Subcutaneous abdominal adipose tissue (tissue), 5 donors: Measurements from ENCODE around the gene MYOM1.

Experiments used
- H3K27ac ChIP-seq: one replicate; pipeline ENCODE4 v1.7.0; 2013; ENCODE audit warnings: low read depth, mild to moderate bottlenecking, inconsistent platforms, low read length, moderate library complexity
- H3K27me3 ChIP-seq, 5 donors: one replicate each; pipeline ENCODE4 v1.7.0; 2013; ENCODE audit warnings: low read length in 5 of 5, inconsistent platforms in 1 of 5; ENCODE audit not compliant: control insufficient read depth in 5 of 5, insufficient read depth in 4 of 5
- H3K36me3 ChIP-seq, 5 donors: one replicate each; pipeline ENCODE4 v1.7.0; 2013; ENCODE audit warnings: low read length in 5 of 5; ENCODE audit not compliant: control insufficient read depth in 5 of 5, insufficient read depth in 5 of 5
- H3K4me1 ChIP-seq, 5 donors: one replicate each; pipeline ENCODE4 v1.7.0; 2013; ENCODE audit warnings: low read length in 5 of 5, mild to moderate bottlenecking in 3 of 5, moderate library complexity in 1 of 5; ENCODE audit not compliant: control insufficient read depth in 5 of 5, insufficient read depth in 5 of 5
- H3K4me3 ChIP-seq, 5 donors: one replicate each; pipeline ENCODE4 v1.7.0; 2013; ENCODE audit warnings: low read length in 5 of 5, low read depth in 1 of 5
- H3K9ac ChIP-seq, 5 donors: one replicate each; pipeline ENCODE4 v1.7.0; 2013; ENCODE audit warnings: low read length in 5 of 5, mild to moderate bottlenecking in 4 of 5, moderate library complexity in 3 of 5
- H3K9me3 ChIP-seq, 5 donors: one replicate each; pipeline ENCODE4 v1.7.0; 2013; ENCODE audit warnings: low read length in 5 of 5; ENCODE audit not compliant: control insufficient read depth in 5 of 5
- donor health status: healthy.
- donor health status: healthy.
- donor health status: healthy.
- donor health status: healthy.
- donor health status: healthy.

The MYOM1 gene

GRCh38 chr18:3261373-3262233 lies 41.8 kb upstream of the MYOM1 start, which contains the start of gene MYL12B:
MYL12B (plus strand) TSS chr18:3262133; CDS start chr18:3272899, 10,766 bp downstream.
- H3K4me3 ChIP-seq: peak within 1 kb of the TSS; percentile 73 to 99 (median 96)
- peaks cover 0 to 58% (median 56%) of the 10 kb centered on the region in 5 donors for H3K4me1 ChIP-seq
- H3K27ac ChIP-seq: peak within 1 kb of the TSS; percentile 98
- H3K36me3 ChIP-seq: peaks cover 10 to 23% (median 20%) of the 10 kb centered on the region in 5 donors
- no peaks in the 10 kb centered on the region for H3K27me3 ChIP-seq
- H3K9ac ChIP-seq: peak within 1 kb of the TSS; percentile 88 to 96 (median 95)
- H3K9me3 ChIP-seq: no peaks in the 10 kb centered on the region

- Histone ChIP-seq H3K9ac (peak overlapping the region; percentile 88 to 96 (median 95)), H3K4me1 (peaks cover 0 to 54% (median 50%) of the 10 kb centered on the region in 5 donors), H3K36me3 (peaks cover 16 to 29% (median 25%) of the 10 kb centered on the region in 5 donors), H3K4me3 (peak overlapping the region; percentile 73 to 99 (median 95)), H3K27ac (peak overlapping the region; percentile 98), H3K27me3 (no peaks in the 10 kb centered on the region), H3K9me3 (no peaks in the 10 kb centered on the region)
Measured at GRCh38 chr18:3260995-3261372, 41.2 kb upstream of the MYOM1 start.

- Histone ChIP-seq H3K4me3 (no peak overlapping the region), H3K36me3 (peaks cover 39 to 59% (median 55%) of the 10 kb centered on the region in 5 donors), H3K27ac (no peak overlapping the region), H3K27me3 (no peaks in the 10 kb centered on the region), H3K4me1 (peaks cover 0 to 31% (median 21%) of the 10 kb centered on the region in 5 donors), H3K9me3 (no peaks in the 10 kb centered on the region), H3K9ac (no peak overlapping the region)
Measured at GRCh38 chr18:3257627-3258120, 37.9 kb upstream of the MYOM1 start.

GRCh38 chr18:3256693-3257626 lies 37.2 kb upstream of the MYOM1 start:
- no peak overlapping the region for H3K9ac ChIP-seq
- peaks cover 39 to 59% (median 55%) of the 10 kb centered on the region in 5 donors for H3K36me3 ChIP-seq
- H3K4me3 ChIP-seq: no peak overlapping the region
- no peaks in the 10 kb centered on the region for H3K27me3 ChIP-seq
- H3K27ac ChIP-seq: no peak overlapping the region
- peaks cover 0 to 34% (median 24%) of the 10 kb centered on the region in 5 donors for H3K4me1 ChIP-seq
- H3K9me3 ChIP-seq: no peaks in the 10 kb centered on the region

GRCh38 chr18:3255611-3256165 lies 35.9 kb upstream of the MYOM1 start:
- Histone ChIP-seq H3K36me3 (peaks cover 39 to 59% (median 55%) of the 10 kb centered on the region in 5 donors), H3K9me3 (no peaks in the 10 kb centered on the region), H3K9ac (no peak overlapping the region), H3K27ac (no peak overlapping the region), H3K4me3 (no peak overlapping the region), H3K4me1 (peaks cover under 1 to 40% (median 31%) of the 10 kb centered on the region in 5 donors), H3K27me3 (no peaks in the 10 kb centered on the region)

- Histone ChIP-seq H3K4me1 (peaks cover 4 to 45% (median 35%) of the 10 kb centered on the region in 5 donors), H3K36me3 (peaks cover 39 to 59% (median 55%) of the 10 kb centered on the region in 5 donors), H3K9ac (no peak overlapping the region), H3K9me3 (no peaks in the 10 kb centered on the region), H3K27me3 (no peaks in the 10 kb centered on the region), H3K4me3 (no peak overlapping the region), H3K27ac (no peak overlapping the region)
Measured at GRCh38 chr18:3254725-3255124, 35.0 kb upstream of the MYOM1 start.

- H3K27ac ChIP-seq: peak overlapping the region; percentile 99
- peaks cover 39 to 49% (median 47%) of the 10 kb centered on the region in 5 donors for H3K36me3 ChIP-seq
- no peak overlapping the region for H3K4me3 ChIP-seq
- peak overlapping the region in 1 of 5 donors; percentile 20 for H3K9ac ChIP-seq
- peaks cover 4 to 52% (median 45%) of the 10 kb centered on the region in 5 donors for H3K4me1 ChIP-seq
- H3K9me3 ChIP-seq: no peaks in the 10 kb centered on the region
- H3K27me3 ChIP-seq: no peaks in the 10 kb centered on the region
Measured at GRCh38 chr18:3252843-3253242, 33.1 kb upstream of the MYOM1 start.

GRCh38 chr18:3251963-3252277 lies 32.2 kb upstream of the MYOM1 start:
- peak overlapping the region; percentile 99 for H3K27ac ChIP-seq
- no peaks in the 10 kb centered on the region for H3K9me3 ChIP-seq
- no peaks in the 10 kb centered on the region for H3K27me3 ChIP-seq
- peaks cover 31 to 40% (median 38%) of the 10 kb centered on the region in 5 donors for H3K36me3 ChIP-seq
- no peak overlapping the region for H3K4me3 ChIP-seq
- H3K9ac ChIP-seq: no peak overlapping the region
- H3K4me1 ChIP-seq: peaks cover 4 to 52% (median 42%) of the 10 kb centered on the region in 5 donors

- H3K9me3 ChIP-seq: no peaks in the 10 kb centered on the region
- no peak overlapping the region for H3K9ac ChIP-seq
- H3K36me3 ChIP-seq: peaks cover 27 to 35% (median 34%) of the 10 kb centered on the region in 5 donors
- no peak overlapping the region for H3K4me3 ChIP-seq
- H3K27me3 ChIP-seq: no peaks in the 10 kb centered on the region
- peaks cover 4 to 54% (median 44%) of the 10 kb centered on the region in 5 donors for H3K4me1 ChIP-seq
- H3K27ac ChIP-seq: peak overlapping the region; percentile 99
Measured at GRCh38 chr18:3251249-3251962, 31.6 kb upstream of the MYOM1 start.
